Upper lobe of left lung (tissue), 4 donors: ENCODE data around the gene VPS39.

Experiments used
- EP300 ChIP-seq, 4 donors: sonication (generic); formaldehyde crosslinking; IDR thresholded peaks; one replicate each; pipeline ENCODE4 v1.5.1; 2017; ENCODE audit warnings: antibody characterized with exemption in 4 of 4, control low read depth in 2 of 4
- POLR2A ChIP-seq, 4 donors: fragments of 450-650 bp; IDR thresholded peaks; one replicate each; pipeline ENCODE4 v1.5.1; 2016 to 2017; ENCODE audit warnings: antibody characterized with exemption in 4 of 4, mild to moderate bottlenecking in 2 of 4
- POLR2AphosphoS5 ChIP-seq, 2 donors: sonication (generic); formaldehyde crosslinking; IDR thresholded peaks; one replicate each; pipeline ENCODE4 v1.5.1; 2017; ENCODE audit warnings: antibody characterized with exemption in 2 of 2
- TF ChIP-seq, protein P1 (sequence below), 6 experiments: fragments of 450-650 bp in 4 of 6; fragments of 200-600 bp in 2 of 6; sonication (generic) in 2 of 6; IDR thresholded peaks; one replicate each; pipeline ENCODE4 v1.5.1; 2016 to 2019; ENCODE audit warnings: antibody characterized with exemption in 6 of 6

GRCh38 chr15:42163947-42164550 lies 44.1 kb downstream of the VPS39 start:
- TF ChIP-seq, protein P1, sequence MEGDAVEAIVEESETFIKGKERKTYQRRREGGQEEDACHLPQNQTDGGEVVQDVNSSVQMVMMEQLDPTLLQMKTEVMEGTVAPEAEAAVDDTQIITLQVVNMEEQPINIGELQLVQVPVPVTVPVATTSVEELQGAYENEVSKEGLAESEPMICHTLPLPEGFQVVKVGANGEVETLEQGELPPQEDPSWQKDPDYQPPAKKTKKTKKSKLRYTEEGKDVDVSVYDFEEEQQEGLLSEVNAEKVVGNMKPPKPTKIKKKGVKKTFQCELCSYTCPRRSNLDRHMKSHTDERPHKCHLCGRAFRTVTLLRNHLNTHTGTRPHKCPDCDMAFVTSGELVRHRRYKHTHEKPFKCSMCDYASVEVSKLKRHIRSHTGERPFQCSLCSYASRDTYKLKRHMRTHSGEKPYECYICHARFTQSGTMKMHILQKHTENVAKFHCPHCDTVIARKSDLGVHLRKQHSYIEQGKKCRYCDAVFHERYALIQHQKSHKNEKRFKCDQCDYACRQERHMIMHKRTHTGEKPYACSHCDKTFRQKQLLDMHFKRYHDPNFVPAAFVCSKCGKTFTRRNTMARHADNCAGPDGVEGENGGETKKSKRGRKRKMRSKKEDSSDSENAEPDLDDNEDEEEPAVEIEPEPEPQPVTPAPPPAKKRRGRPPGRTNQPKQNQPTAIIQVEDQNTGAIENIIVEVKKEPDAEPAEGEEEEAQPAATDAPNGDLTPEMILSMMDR (IDR thresholded peaks at IDR 0.05) = no peak
- TF ChIP-seq POLR2A (IDR thresholded peaks at IDR 0.05) = no peak
- TF ChIP-seq EP300 (IDR thresholded peaks at IDR 0.05) = no peak
- TF ChIP-seq POLR2AphosphoS5 (IDR thresholded peaks at IDR 0.05) = no peak
